Psoas muscle (tissue), 8 donors: ENCODE data around the gene KRT9. TPM values are rescaled to one million over a fixed set of nuclear protein-coding genes. Genes with fewer than 3 reads are reported as not detected.
"Not testable (repeated sequence)": the region's sequence is repeated elsewhere in the genome, so short reads cannot be mapped to it uniquely, and the experiment has no call there.

Experiments
- ATAC-seq, 4 donors: fragments of 200-7000 bp; cut with Tn5 transposase; one replicate each; pipeline ENCODE4 v1.9.1; 2020; ENCODE audit warnings: moderate library complexity in 3 of 4, mild to moderate bottlenecking in 2 of 4
- DNase-seq, 2 donors: peaks; one replicate each; pipeline ENCODE4 v3.0.0-alpha.2; 2020
- H3K27ac ChIP-seq: fragments of 200-600 bp; one replicate; pipeline ENCODE4 v1.8.0; 2022
- H3K27me3 ChIP-seq, 3 donors: fragments of 200-600 bp in 1 of 3; one replicate each; pipeline versions ENCODE4 v1.6.1 to v1.8.0; 2013 to 2022; ENCODE audit warnings: low read length in 2 of 3, mild to moderate bottlenecking in 2 of 3, moderate library complexity in 1 of 3; ENCODE audit not compliant: insufficient read depth in 3 of 3
- H3K36me3 ChIP-seq, 2 donors: fragments of 200-600 bp in 1 of 2; one replicate each; pipeline versions ENCODE4 v1.6.1 to v1.8.0; 2013 to 2022; ENCODE audit warnings: low read depth in 1 of 2, mild to moderate bottlenecking in 1 of 2, moderate library complexity in 1 of 2; ENCODE audit not compliant: insufficient read depth in 1 of 2
- H3K4me1 ChIP-seq: fragments of 200-600 bp; one replicate; pipeline ENCODE4 v1.8.0; 2022
- H3K4me3 ChIP-seq: fragments of 200-600 bp; one replicate; pipeline ENCODE4 v1.8.0; 2022; ENCODE audit warnings: mild to moderate bottlenecking
- H3K9me3 ChIP-seq: fragments of 200-600 bp; one replicate; pipeline ENCODE4 v1.8.0; 2022
- CTCF ChIP-seq: fragments of 200-600 bp; IDR thresholded peaks from one replicate; pipeline ENCODE4 v1.8.0; 2022; ENCODE audit warnings: antibody characterized with exemption
- WGBS, 3 donors: extraction: QIAGEN DNeasy Blood & Tissue Kit; methylation state at CpG; one replicate each; pipeline versions ENCODE4 v1.1.6 to v1.1.7; 2013; 5-methylcytosine and 5-hydroxymethylcytosine counted together
- intact Hi-C, 2 donors: fragments of 100-400 bp; cut with DNase I; formaldehyde crosslinking; loops; one replicate each; pipeline versions ENCODE4 v1.11.0 to v1.14.2; 2022
- long read RNA-seq, 2 donors: library from polyadenylated mRNA; unstranded; transcript quantifications; one replicate each; pipeline ENCODE4 v2.0.0, GENCODE V29; 2021
- polyA plus RNA-seq, 3 donors: library from polyadenylated mRNA; stranded (reverse); fragments of 200-250 nt; gene quantifications; one replicate each; pipeline ENCODE4 v1.2.3, GENCODE V29; 2013
- total RNA-seq, 4 donors: library from RNA; stranded (reverse); fragmentation: NEBNext Ultra II Directional in 2 of 4; extraction: Animal tissue kit (Norgen Biotek cat#: 25700) in 2 of 4; gene quantifications; one replicate each; pipeline versions ENCODE4 v1.2.1 to v1.2.4, GENCODE V29; 2021 to 2023
- donor health status: healthy with polysubstance abuse.
- donor health status: DM: no; HTN: no; CAD: no; lungs with moderate emphysema.
- donor health status: Bipolar disorder and iron deficiency.
- donor health status: healthy.
- donor health status: DM: yes; HTN: yes; CAD: no.
- donor health status: DM: no; HTN: no; CAD: no.
- donor health status: DM: no; HTN: no; CAD: no.
- donor health status: DM: yes; HTN: yes; CAD: no.

The KRT9 gene
- not detected for total RNA-seq
- polyA plus RNA-seq: under 1 TPM in 1 of 3 donors, not detected in 2; 0.01 TPM
- long read RNA-seq, donor 1: 0 reads
- long read RNA-seq, donor 2: 0 reads

- intact Hi-C loops: no loop called here
- DNase-seq (no peak), ATAC-seq (no peak)
- TF ChIP-seq CTCF: no peak
- H3K9me3 ChIP-seq: no peaks in the 10 kb centered on the region
- H3K27ac ChIP-seq: no peak within 1 kb of the TSS
- peaks cover 0 to 11% (median 0%) of the 10 kb centered on the region in 3 donors for H3K27me3 ChIP-seq
- no peaks in the 10 kb centered on the region for H3K4me1 ChIP-seq
- H3K36me3 ChIP-seq: no peaks in the 10 kb centered on the region
- no peak within 1 kb of the TSS for H3K4me3 ChIP-seq
- 41 to 43% (median 42%) methylated on average over 23 to 24 of the region's 24 CpGs for WGBS, 3 donors
Observed at GRCh38 chr17:41571561-41572434, at the start of gene KRT9. KRT9 (minus strand) TSS chr17:41572059; CDS start chr17:41571992, 67 bp downstream.

GRCh38 chr17:41621435-41621817 lies 49.6 kb upstream of the KRT9 start:
- H3K36me3 ChIP-seq, intact Hi-C loops, H3K4me1 ChIP-seq, H3K4me3 ChIP-seq, H3K9me3 ChIP-seq, DNase-seq, H3K27ac ChIP-seq, ATAC-seq: not testable (repeated sequence)
- WGBS, 3 donors: 94 to 97% (median 95%) methylated on average over 11 of the region's 11 CpGs
- H3K27me3 ChIP-seq: peaks cover 0 to 11% (median 2%) of the 10 kb centered on the region in 3 donors

- H3K9me3 ChIP-seq: no peaks in the 10 kb centered on the region
- H3K4me1 ChIP-seq: no peaks in the 10 kb centered on the region
- no peaks in the 10 kb centered on the region for H3K36me3 ChIP-seq
- H3K27me3 ChIP-seq: peaks cover 0 to 11% (median 2%) of the 10 kb centered on the region in 3 donors
- H3K27ac ChIP-seq: no peak overlapping the region
- H3K4me3 ChIP-seq: no peak overlapping the region
- WGBS, 3 donors: 33 to 46% (median 34%) methylated on average over 21 of the region's 21 CpGs
- TF ChIP-seq CTCF: no peak
- ATAC-seq (no peak), DNase-seq (no peak)
- intact Hi-C loops: no loop called here
Observed at GRCh38 chr17:41620583-41621434, 49.0 kb upstream of the KRT9 start.

- H3K9me3 ChIP-seq, H3K27ac ChIP-seq, H3K4me3 ChIP-seq, H3K36me3 ChIP-seq, ATAC-seq, H3K4me1 ChIP-seq, intact Hi-C loops, DNase-seq: not testable (repeated sequence)
- WGBS, 3 donors: 66 to 76% (median 69%) methylated on average over 6 of the region's 6 CpGs
- H3K27me3 ChIP-seq: peaks cover 0 to 11% (median 2%) of the 10 kb centered on the region in 3 donors
Observed at GRCh38 chr17:41619927-41620582, 48.2 kb upstream of the KRT9 start.

DNA sequence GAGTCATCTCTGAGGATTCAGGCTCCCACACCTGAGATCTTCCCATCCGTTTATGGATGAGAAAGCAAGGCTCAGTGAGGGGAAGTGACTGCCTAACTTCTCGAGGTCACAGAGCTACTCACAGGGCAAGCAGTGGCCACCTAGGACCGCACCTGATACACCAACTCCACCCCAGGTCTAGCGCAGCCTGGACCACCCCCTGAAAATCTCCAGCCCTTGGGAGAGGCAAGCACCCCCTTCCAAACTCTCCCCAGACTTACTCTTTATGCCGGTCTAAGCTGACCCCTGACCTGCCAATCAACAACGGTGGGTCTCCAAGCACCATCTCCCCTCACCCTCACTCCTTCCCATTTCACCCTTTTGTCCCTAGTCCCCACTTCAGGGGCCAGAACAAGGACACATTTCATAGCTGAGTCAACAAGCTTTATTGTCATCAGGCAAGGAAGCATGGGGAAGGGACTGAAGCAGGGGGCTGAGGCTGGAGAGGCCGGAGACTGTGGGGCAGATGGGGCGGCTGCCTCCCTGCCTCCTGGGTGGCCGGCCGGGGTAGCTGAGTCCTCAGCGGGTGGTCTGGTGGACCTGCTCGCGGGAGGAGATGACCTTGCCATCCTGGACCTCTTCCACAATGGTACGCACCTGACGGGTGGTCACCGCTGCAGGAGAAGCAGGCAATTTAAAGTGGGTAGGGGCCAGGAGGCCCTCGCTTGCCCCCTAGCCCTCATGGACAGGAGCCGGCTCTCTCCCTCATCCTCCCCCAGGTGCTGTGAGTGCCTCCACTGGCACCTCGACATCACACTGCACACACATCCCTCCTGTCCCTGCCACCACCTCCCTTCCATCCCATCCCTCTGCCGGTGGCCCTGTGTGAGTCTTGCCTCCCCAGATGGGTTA lies 47.4 kb upstream of the KRT9 start:
- Histone ChIP-seq H3K4me1 (no peaks in the 10 kb centered on the region), H3K27me3 (peaks cover 0 to 11% (median 2%) of the 10 kb centered on the region in 3 donors), H3K27ac (no peak overlapping the region), H3K36me3 (no peaks in the 10 kb centered on the region), H3K4me3 (no peak overlapping the region), H3K9me3 (no peaks in the 10 kb centered on the region)
- intact Hi-C loops: no loop called here
- TF ChIP-seq CTCF: no peak
- 80 to 84% (median 80%) methylated on average over 16 to 20 of the region's 20 CpGs for WGBS, 3 donors
- DNase-seq (no peak), ATAC-seq (no peak)
